Pancreas (tissue), 10 donors: Measurements from ENCODE around the gene TNF. TPM values are rescaled to one million over a fixed set of nuclear protein-coding genes. Genes with fewer than 3 reads are reported as not detected.

Source experiments
- ATAC-seq, 4 donors: fragments of 200-7000 bp; cut with Tn5 transposase; one replicate each; pipeline versions ENCODE4 v1.8.0 to v1.9.1; 2020; ENCODE audit warnings: mild to moderate bottlenecking in 4 of 4, moderate library complexity in 4 of 4
- DNase-seq, 6 donors: peaks; one replicate each; pipeline ENCODE4 v3.0.0-alpha.2; 2020
- FAIRE-seq: peaks from 2 replicates; lab custom pipeline; 2012; peaks lifted over from hg19 to GRCh38; lab: Jason Lieb, UNC
- H3K27ac ChIP-seq, 4 donors: fragments of 200-600 bp; sonication (generic); 1 replicate in 3 of 4; 2 replicates in 1 of 4; pipeline versions ENCODE4 v1.5.0 to v1.8.0; 2020
- H3K27me3 ChIP-seq, 4 donors: fragments of 200-600 bp; one replicate each; pipeline ENCODE4 v1.8.0; 2021
- H3K36me3 ChIP-seq, 3 donors: fragments of 200-600 bp; sonication (generic) in 1 of 3; one replicate each; pipeline versions ENCODE4 v1.5.0 to v1.8.0; 2020 to 2021
- H3K4me1 ChIP-seq, 3 donors: fragments of 200-600 bp; one replicate each; pipeline ENCODE4 v1.8.0; 2021
- H3K4me3 ChIP-seq, 4 donors: fragments of 200-600 bp; sonication (generic) in 2 of 4; one replicate each; pipeline versions ENCODE4 v1.5.0 to v1.8.0; 2020 to 2021
- H3K9me3 ChIP-seq, 4 donors: fragments of 200-600 bp; one replicate each; pipeline ENCODE4 v1.8.0; 2021
- CTCF ChIP-seq, 4 donors: fragments of 200-600 bp; sonication (generic) in 3 of 4; IDR thresholded peaks; one replicate each; pipeline versions ENCODE4 v1.5.0 to v1.8.0; 2021; ENCODE audit warnings: antibody characterized with exemption in 4 of 4
- WGBS, 2 donors: extraction: QIAGEN DNeasy Blood & Tissue Kit; methylation state at CpG; one replicate each; pipeline ENCODE4 v1.1.7; 2013; 5-methylcytosine and 5-hydroxymethylcytosine counted together
- intact Hi-C, 3 donors: fragments of 100-400 bp; cut with DNase I; formaldehyde crosslinking; loops; one replicate each; pipeline versions ENCODE4 v1.11.1 to v1.14.2; 2022
- polyA plus RNA-seq, 2 donors: library from polyadenylated mRNA; stranded (reverse); fragments of 200-250 nt; gene quantifications; one replicate each; pipeline ENCODE4 v1.2.3, GENCODE V29; 2013
- total RNA-seq, 6 donors: library from RNA; stranded (reverse); fragmentation: NEBNext Ultra II Directional in 4 of 6; extraction: Animal tissue kit (Norgen Biotek cat#: 25700) in 4 of 6; gene quantifications; one replicate each; pipeline versions ENCODE4 v1.2.1 to v1.2.4, GENCODE V29; 2021 to 2023
- donor health status: healthy with polysubstance abuse.
- donor health status: DM: no; HTN: no; CAD: no; lungs with moderate emphysema.
- donor health status: DM: no; HTN: no; CAD: no.
- donor health status: control.
- donor health status: control.
- donor health status: Bipolar disorder and iron deficiency.
- donor health status: DM: yes; HTN: yes; CAD: no.
- donor health status: DM: no; HTN: no; CAD: no.
- donor health status: DM: no; HTN: no; CAD: no.
- donor health status: DM: yes; HTN: yes; CAD: no.

TNF gene
- total and polyA plus RNA-seq, 8 donors: 0.11 to 0.87 (median 0.42) TPM; not detected in 1

GRCh38 chr6:31580807-31581433, 5.6 kb downstream of the TNF start:
- no peak for FAIRE-seq
- Histone ChIP-seq H3K4me3 (peak overlapping the region; percentile 41 to 80 (median 74)), H3K36me3 (no peaks in the 10 kb centered on the region), H3K27me3 (no peaks in the 10 kb centered on the region), H3K27ac (peak overlapping the region in 2 of 4 donors; percentile 49 to 69), H3K4me1 (peaks cover 0 to 14% (median 12%) of the 10 kb centered on the region in 3 donors), H3K9me3 (no peaks in the 10 kb centered on the region)
- DNase-seq: peak; percentile 81 to 97 (median 87)
- peak; percentile 94 to 99 (median 98) for TF ChIP-seq CTCF (IDR thresholded peaks at IDR 0.05)
- intact Hi-C loops: no loop called here
- peak; percentile 95 to 98 (median 96) for ATAC-seq
- WGBS, 2 donors: 0% methylated on average over 59 to 62 of the region's 62 CpGs

GRCh38 chr6:31581434-31582229, 6.3 kb downstream of the TNF start:
- TF ChIP-seq CTCF (IDR thresholded peaks at IDR 0.05): no peak
- peak overlapping the region in 2 of 4 donors; percentile 49 to 69 for H3K27ac ChIP-seq
- peak in 1 of 6 donors; percentile 64 for DNase-seq
- H3K9me3 ChIP-seq: no peaks in the 10 kb centered on the region
- H3K4me3 ChIP-seq: peak overlapping the region; percentile 41 to 80 (median 74)
- WGBS, 2 donors: 23 to 27% methylated on average over 21 of the region's 21 CpGs
- ATAC-seq: peak; percentile 6 to 46 (median 31)
- no peaks in the 10 kb centered on the region for H3K27me3 ChIP-seq
- intact Hi-C loops: no loop called here
- no peaks in the 10 kb centered on the region for H3K36me3 ChIP-seq
- FAIRE-seq: no peak
- peaks cover 0 to 14% (median 12%) of the 10 kb centered on the region in 3 donors for H3K4me1 ChIP-seq

GRCh38 chr6:31582230-31582643, 6.9 kb downstream of the TNF start, which contains the start of gene LTB:
LTB (minus strand) TSS chr6:31582424; CDS start chr6:31582417, 7 bp downstream.
- no peak for FAIRE-seq
- Histone ChIP-seq H3K9me3 (no peaks in the 10 kb centered on the region), H3K27ac (peak within 1 kb of the TSS in 2 of 4 donors; percentile 49 to 69), H3K36me3 (no peaks in the 10 kb centered on the region), H3K27me3 (no peaks in the 10 kb centered on the region), H3K4me3 (peak within 1 kb of the TSS; percentile 41 to 80 (median 74)), H3K4me1 (peaks cover 0 to 14% (median 12%) of the 10 kb centered on the region in 3 donors)
- TF ChIP-seq CTCF (IDR thresholded peaks at IDR 0.05): no peak
- ATAC-seq: no peak
- intact Hi-C loops: no loop called here
- 66 to 67% methylated on average over 2 to 3 of the region's 3 CpGs for WGBS, 2 donors
- peak in 1 of 6 donors; percentile 59 for DNase-seq

- Histone ChIP-seq H3K36me3 (no peaks in the 10 kb centered on the region), H3K9me3 (no peaks in the 10 kb centered on the region), H3K4me3 (no peak overlapping the region), H3K4me1 (peaks cover 0 to 6% (median 2%) of the 10 kb centered on the region in 3 donors), H3K27me3 (no peaks in the 10 kb centered on the region), H3K27ac (peak overlapping the region in 2 of 4 donors; percentile 8 to 17)
- ATAC-seq (no peak), FAIRE-seq (no peak), DNase-seq (no peak)
- intact Hi-C loops: no loop called here
- no peak for TF ChIP-seq CTCF (IDR thresholded peaks at IDR 0.05)
- WGBS, 2 donors: 62 to 64% methylated on average over 2 of the region's 2 CpGs
Observed at GRCh38 chr6:31585491-31585890, 10.1 kb downstream of the TNF start.
